HepG2 (cell line): Measurements from ENCODE around the gene ZPR1. TPM values are rescaled to one million over a fixed set of nuclear protein-coding genes. Genes with fewer than 3 reads are reported as not detected.

ENCODE experiments used
- GFI1 ChIP-seq: sonication (generic); formaldehyde crosslinking; IDR thresholded peaks from 2 replicates; pipeline ENCODE4 v1.5.0; 2020; ENCODE audit warnings: missing genetic modification reagents, mild to moderate bottlenecking, borderline replicate concordance
- GZF1 ChIP-seq: sonication (generic); formaldehyde crosslinking; IDR thresholded peaks from 2 replicates; pipeline ENCODE4 v1.5.1; 2020; ENCODE audit warnings: mild to moderate bottlenecking, missing genetic modification reagents
- HNF4G ChIP-seq, 2 experiments: sonication (generic) in 1 of 2; formaldehyde crosslinking in 1 of 2; IDR thresholded peaks; 2 replicates each; pipeline versions ENCODE4 v1.4.0 to v1.6.1; 2011 to 2020; ENCODE audit warnings: borderline replicate concordance in 2 of 2, low read depth in 2 of 2, mild to moderate bottlenecking in 2 of 2, low read length in 1 of 2, missing genetic modification reagents in 1 of 2, moderate library complexity in 1 of 2
- HNRNPH1 ChIP-seq: fragments of 200-400 bp; formaldehyde crosslinking; optimal IDR thresholded peaks from 2 replicates; pipeline ENCODE3; 2017; ENCODE audit warnings: mild to moderate bottlenecking, low read depth, low read length
- KAT8 ChIP-seq: IDR thresholded peaks from 2 replicates; pipeline ENCODE4 v1.6.1; 2016; ENCODE audit warnings: missing genetic modification reagents, missing compliant biosample characterization
- KDM4B ChIP-seq: sonication (generic); formaldehyde crosslinking; IDR thresholded peaks from 2 replicates; pipeline ENCODE4 v1.4.0; 2020; ENCODE audit warnings: missing genetic modification reagents
- PATZ1 ChIP-seq: sonication (generic); formaldehyde crosslinking; IDR thresholded peaks from 2 replicates; pipeline ENCODE4 v1.4.0; 2020; ENCODE audit warnings: missing genetic modification reagents
- PCBP2 ChIP-seq: fragments of 200-400 bp; formaldehyde crosslinking; optimal IDR thresholded peaks from 2 replicates; pipeline ENCODE3; 2018; ENCODE audit warnings: low read length, low read depth; ENCODE audit not compliant: poor library complexity, severe bottlenecking
- RARG ChIP-seq: sonication (generic); formaldehyde crosslinking; IDR thresholded peaks from 2 replicates; pipeline ENCODE4 v1.4.0; 2020; ENCODE audit warnings: low read depth, mild to moderate bottlenecking, missing genetic modification reagents
- SIX1 ChIP-seq: sonication (generic); formaldehyde crosslinking; IDR thresholded peaks from 2 replicates; pipeline ENCODE4 v1.4.0; 2020; ENCODE audit warnings: missing genetic modification reagents, borderline replicate concordance
- SIX4 ChIP-seq: sonication (generic); formaldehyde crosslinking; IDR thresholded peaks from 2 replicates; pipeline ENCODE4 v1.4.0; 2020; ENCODE audit warnings: missing genetic modification reagents
- ZBTB1 ChIP-seq: sonication (generic); formaldehyde crosslinking; IDR thresholded peaks from 2 replicates; pipeline ENCODE4 v1.4.0; 2020; ENCODE audit warnings: missing genetic modification reagents, borderline replicate concordance
- ZBTB4 ChIP-seq: sonication (generic); formaldehyde crosslinking; IDR thresholded peaks from 2 replicates; pipeline ENCODE4 v1.4.0; 2020; ENCODE audit warnings: missing genetic modification reagents, mild to moderate bottlenecking, borderline replicate concordance
- ZBTB7A ChIP-seq: sonication (generic); formaldehyde crosslinking; IDR thresholded peaks from 2 replicates; pipeline ENCODE4 v1.8.0; 2022; ENCODE audit warnings: mild to moderate bottlenecking, missing genetic modification reagents
- ZNF20 ChIP-seq: sonication (generic); formaldehyde crosslinking; IDR thresholded peaks from 2 replicates; pipeline ENCODE4 v1.4.0; 2020; ENCODE audit warnings: mild to moderate bottlenecking, moderate library complexity, missing genetic modification reagents
- ZNF230 ChIP-seq: sonication (generic); formaldehyde crosslinking; IDR thresholded peaks from 2 replicates; pipeline ENCODE4 v1.4.0; 2020; ENCODE audit warnings: mild to moderate bottlenecking, missing genetic modification reagents
- ZNF567 ChIP-seq: sonication (generic); formaldehyde crosslinking; IDR thresholded peaks from 2 replicates; pipeline ENCODE4 v1.8.1; 2023; ENCODE audit warnings: mild to moderate bottlenecking, missing genetic modification reagents, borderline replicate concordance
- ZNF639 ChIP-seq: conservative IDR thresholded peaks from 2 replicates; pipeline ENCODE4 v1.6.1; 2018; ENCODE audit warnings: missing genetic modification reagents
- ZNF704 ChIP-seq: sonication (generic); formaldehyde crosslinking; IDR thresholded peaks from 2 replicates; pipeline ENCODE4 v1.8.1; 2023; ENCODE audit warnings: mild to moderate bottlenecking, inconsistent platforms, moderate library complexity, missing genetic modification reagents, borderline replicate concordance
- polyA plus RNA-seq, 8 experiments: library from polyadenylated mRNA; depleted of rRNA in 3 of 8; stranded (reverse) in 7 of 8; unstranded in 1 of 8; fragments of >200 nt; fragmentation: Illumina TruSeq in 4 of 8; extraction: Trizol in 4 of 8; gene quantifications; 2 replicates each; pipeline versions ENCODE4 v1.2.1 to v1.2.3, GENCODE V29; 2011 to 2016; ENCODE audit warnings: low read depth in 4 of 8, missing spikeins in 1 of 8, mixed read lengths in 1 of 8; ENCODE audit not compliant: insufficient read depth in 1 of 8
- total RNA-seq, 5 experiments: library from RNA; depleted of rRNA; stranded (reverse); fragments of >200 nt; fragmentation: Illumina TruSeq; extraction: Trizol; gene quantifications; 2 replicates each; pipeline ENCODE4 v1.2.3, GENCODE V29; 2016; ENCODE audit warnings: low read depth in 1 of 5
- TF ChIP-seq, protein P1 (sequence below): sonication (generic); formaldehyde crosslinking; IDR thresholded peaks from 2 replicates; pipeline ENCODE4 v1.8.0; 2022; ENCODE audit warnings: missing genetic modification reagents, mild to moderate bottlenecking, borderline replicate concordance

ZPR1 gene
- total and polyA plus RNA-seq, 2 of the 13 experiments (the other 11 are each of a cell fraction or from before 2014, with no cell fraction given), result 40.0 to 79.3 TPM

GRCh38 chr11:116731097-116731761 lies 56.6 kb downstream of the ZPR1 start (continued):
- TF ChIP-seq PATZ1 (CRISPR knock-in tag) (no peak), ZNF639 (CRISPR knock-in tag) (no peak), GZF1 (CRISPR knock-in tag) (no peak), ZNF20 (CRISPR knock-in tag) (no peak), ZBTB1 (CRISPR knock-in tag) (no peak), ZNF230 (CRISPR knock-in tag) (no peak), HNRNPH1 (no peak), ZBTB7A (CRISPR knock-in tag) (no peak), PCBP2 (no peak), RARG (CRISPR knock-in tag) (no peak), ZNF704 (no peak), SIX4 (CRISPR knock-in tag) (peak; percentile 50; the same call in 1 of the 2 replicates), ZNF567 (no peak), GFI1 (CRISPR knock-in tag) (0 out of 2 replicates have a peak, but pooled peaks have one; percentile 54), KDM4B (CRISPR knock-in tag) (no peak), HNF4G (IDR thresholded peaks at IDR 0.05; ENCODE audit: borderline replicate concordance, low read depth, low read length) (no peak), HNF4G (CRISPR knock-in tag; IDR thresholded peaks at IDR 0.05; ENCODE audit: borderline replicate concordance, low read depth) (no peak), KAT8 (no peak), SIX1 (CRISPR knock-in tag) (peak; percentile 69; the same call in 1 of the 2 replicates), ZBTB4 (CRISPR knock-in tag) (no peak)
- TF ChIP-seq, protein P1, sequence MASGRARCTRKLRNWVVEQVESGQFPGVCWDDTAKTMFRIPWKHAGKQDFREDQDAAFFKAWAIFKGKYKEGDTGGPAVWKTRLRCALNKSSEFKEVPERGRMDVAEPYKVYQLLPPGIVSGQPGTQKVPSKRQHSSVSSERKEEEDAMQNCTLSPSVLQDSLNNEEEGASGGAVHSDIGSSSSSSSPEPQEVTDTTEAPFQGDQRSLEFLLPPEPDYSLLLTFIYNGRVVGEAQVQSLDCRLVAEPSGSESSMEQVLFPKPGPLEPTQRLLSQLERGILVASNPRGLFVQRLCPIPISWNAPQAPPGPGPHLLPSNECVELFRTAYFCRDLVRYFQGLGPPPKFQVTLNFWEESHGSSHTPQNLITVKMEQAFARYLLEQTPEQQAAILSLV (CRISPR knock-in tag), result no peak
